Stimulated activated CD8-positive, alpha-beta memory T cell treated with anti-CD3 and anti-CD28 coated beads, Interleukin-15, amount 100 ng/mL, for 4 hours (primary cell): Measurements from ENCODE around the gene DNLZ.

ENCODE experiments used
- DNase-seq, 2 donors: peaks; one replicate each; pipeline ENCODE4 v3.0.0-alpha.2; 2020; ENCODE audit warnings: low read depth in 2 of 2

Gene DNLZ

GRCh38 chr9:136396219-136396515 is 32.6 kb upstream of the DNLZ start:
- no peak for DNase-seq

DNA sequence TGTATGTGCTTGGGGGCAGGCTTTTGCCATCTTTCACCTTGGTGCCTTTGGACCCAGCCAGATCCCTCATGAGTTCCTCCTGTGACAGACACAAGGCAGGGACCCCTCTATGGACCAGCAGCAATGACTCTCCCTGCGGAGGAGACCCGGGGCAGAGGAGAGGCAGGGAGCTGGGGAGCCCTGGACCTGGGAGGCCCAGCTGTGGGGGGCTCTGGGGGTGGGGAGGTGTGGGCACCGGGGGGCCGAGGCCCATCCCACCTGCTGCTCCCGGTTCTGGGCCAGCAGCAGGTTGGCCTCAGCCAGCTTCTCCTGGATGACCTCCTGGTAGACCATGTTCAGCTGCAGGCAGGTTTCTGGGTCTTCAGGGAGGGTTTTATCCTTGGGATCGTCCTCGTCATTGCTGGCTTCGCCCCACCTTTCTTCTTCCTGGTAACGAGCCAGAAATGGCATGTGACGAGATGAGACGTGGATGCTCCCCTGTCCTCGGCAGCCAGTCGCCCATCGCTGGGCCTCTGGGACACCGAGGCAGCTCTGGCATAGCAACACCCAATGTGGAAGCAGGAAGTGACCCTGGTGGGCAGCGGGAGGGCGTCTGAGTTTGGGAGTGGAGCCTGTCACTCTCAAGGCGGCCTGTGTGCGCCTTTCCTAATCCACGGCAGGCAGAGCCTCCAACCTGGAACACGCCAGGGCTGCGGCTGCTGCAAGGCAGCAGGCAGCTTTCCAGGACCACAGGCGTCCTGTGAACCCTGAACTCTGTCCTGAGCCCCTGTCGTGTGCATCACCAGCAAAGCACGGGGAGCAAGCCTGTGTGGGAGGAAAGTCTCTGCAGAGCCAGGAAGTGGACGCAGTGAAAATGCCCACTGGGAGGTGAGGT is 32.0 kb upstream of the DNLZ start:
- DNase-seq: no peak

- no peak for DNase-seq
Observed at GRCh38 chr9:136395020-136395340, 31.4 kb upstream of the DNLZ start.

DNA sequence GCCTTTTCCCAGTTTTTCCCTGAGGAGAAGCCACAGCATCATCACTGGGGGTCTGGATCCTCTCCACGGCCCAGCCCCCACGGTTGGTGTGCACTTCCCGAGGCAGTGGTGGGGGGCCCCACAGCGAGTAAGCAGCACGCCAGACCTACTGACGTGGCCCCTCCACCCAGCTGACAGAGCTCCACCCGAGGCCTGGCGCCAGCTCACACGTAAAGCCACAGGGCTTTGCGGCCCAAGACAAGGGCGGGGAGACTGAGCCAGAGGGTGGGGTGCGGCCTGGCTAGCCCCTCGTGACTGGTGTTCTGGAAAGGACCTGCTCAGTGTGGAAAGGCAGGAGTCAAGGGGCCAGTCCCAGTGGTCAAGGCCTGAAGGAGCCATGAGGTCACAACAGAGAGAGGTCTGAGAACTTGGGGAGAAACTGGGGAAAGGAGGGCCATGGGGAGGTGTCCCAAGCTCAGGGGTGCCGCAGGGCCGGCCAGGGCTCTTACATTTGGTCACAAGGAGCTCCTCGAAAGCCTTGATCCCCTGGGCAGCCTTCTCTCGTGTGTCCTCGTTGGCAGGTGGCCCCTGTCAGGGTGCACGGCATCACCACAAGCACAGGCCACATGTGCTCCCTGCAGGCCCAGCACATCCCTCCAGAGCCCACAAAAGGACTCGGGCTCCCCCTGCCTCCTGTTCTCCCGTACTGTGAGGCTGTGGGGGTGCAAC is 30.9 kb upstream of the DNLZ start:
- no peak for DNase-seq

DNA sequence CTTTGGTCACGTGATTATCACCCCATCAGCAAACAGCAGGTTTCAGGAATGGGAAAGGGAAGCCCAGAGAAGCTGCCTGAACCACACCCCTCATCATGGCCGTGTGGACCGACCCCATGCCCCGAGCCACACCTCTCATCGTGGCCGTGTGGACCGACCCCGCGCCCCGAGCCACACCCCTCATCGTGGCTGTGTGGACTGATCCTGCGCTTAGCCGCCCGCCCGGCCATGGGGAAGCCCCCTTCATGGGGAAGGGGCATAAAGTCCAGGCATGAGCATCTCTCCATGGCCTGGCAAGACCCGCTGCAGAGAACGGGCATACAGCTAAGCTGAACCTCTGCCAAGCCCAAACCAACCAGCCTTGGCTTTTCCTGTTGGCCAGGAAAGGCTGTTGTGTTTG is 30.0 kb upstream of the DNLZ start:
- DNase-seq: no peak

DNA sequence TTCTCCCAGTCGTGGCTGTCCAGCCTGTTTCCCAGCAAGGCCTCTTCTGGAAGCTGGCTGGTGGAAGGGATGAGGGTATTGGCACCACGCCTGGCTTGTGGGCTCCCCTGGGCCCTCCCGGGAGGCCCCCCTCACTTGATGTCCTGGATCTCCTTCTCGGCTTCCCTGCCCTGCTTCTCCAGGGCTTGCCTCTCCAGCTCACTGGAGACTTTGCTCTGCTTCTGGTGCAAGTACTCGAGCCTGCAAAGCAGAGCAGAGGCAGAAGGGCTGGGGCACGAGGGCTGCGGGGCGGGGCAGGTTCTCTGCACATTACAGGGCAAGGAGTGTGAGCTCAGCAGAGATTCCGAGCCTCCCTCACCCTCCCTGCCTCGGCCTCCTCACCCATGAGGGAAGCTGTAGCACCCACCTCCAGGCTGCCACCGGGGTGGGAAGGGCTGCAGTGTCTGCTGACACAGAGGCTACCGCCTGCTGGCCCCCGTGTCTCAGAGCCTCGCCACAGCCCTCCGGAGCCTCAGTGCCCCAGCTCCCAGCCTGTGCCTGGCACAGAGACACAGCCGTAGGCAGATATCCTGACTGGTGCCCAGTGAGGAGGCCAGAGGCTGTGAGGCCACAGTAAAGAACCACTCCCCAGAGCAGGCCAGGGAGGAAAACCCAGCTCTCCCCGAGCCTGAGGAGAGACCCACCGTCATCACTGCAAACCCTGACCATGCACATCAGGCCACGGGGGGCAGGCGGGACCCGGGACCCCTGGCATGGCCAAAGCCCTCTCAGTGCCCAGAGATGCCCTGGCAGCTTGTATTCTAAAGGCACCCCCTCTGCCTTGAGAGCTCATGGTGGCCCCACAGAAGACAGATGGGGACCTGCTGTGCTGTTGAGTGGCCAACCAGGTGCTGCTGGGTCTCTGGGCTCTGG is 29.2 kb upstream of the DNLZ start:
- DNase-seq: no peak

- no peak for DNase-seq
Observed at GRCh38 chr9:136391737-136392537, 28.4 kb upstream of the DNLZ start.

GRCh38 chr9:136389396-136389795 is 25.9 kb upstream of the DNLZ start:
- DNase-seq: no peak

- no peak for DNase-seq
Observed at GRCh38 chr9:136387217-136387616, 23.7 kb upstream of the DNLZ start.

DNA sequence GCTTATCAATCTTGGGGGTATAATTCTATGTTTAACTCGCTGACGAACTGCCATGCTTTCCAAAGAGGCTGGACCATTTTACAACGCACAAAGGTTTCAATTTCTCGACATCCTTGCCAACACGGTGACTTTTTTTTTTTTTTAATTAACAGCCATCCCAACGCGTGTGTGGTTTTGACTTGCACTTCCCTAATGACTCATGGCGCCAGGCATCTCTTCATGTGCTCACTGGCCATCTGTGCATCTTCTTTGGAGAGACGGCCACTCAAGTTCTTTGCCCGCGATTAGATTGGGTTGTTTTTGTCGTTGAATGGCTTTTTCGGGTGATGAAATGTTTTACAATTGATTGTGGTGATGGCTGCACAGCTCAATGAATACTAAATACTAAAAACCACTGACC is 22.5 kb upstream of the DNLZ start:
- no peak for DNase-seq

- no peak for DNase-seq
Observed at GRCh38 chr9:136385015-136385414, 21.5 kb upstream of the DNLZ start.

DNA sequence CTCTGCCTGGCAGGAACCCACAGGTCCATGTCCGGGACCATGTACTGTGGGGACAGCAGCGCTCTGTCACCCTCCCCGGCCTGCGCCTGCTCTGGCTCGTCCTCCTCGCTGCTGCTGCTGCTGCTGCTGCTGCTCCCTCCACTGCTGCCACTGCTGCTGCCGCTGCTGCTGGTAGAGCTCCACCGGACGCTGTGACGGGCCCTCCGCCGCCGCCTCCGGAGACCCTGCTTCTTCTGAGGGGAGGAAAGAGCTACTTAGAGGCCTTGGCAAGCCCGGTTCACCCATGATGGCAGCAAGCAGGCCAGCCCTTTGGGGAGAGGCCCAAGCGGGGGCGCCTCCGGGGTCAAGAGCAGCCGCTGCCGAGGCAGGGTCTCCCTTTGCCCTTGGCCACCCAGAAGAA is 19.9 kb upstream of the DNLZ start:
- no peak for DNase-seq

DNA sequence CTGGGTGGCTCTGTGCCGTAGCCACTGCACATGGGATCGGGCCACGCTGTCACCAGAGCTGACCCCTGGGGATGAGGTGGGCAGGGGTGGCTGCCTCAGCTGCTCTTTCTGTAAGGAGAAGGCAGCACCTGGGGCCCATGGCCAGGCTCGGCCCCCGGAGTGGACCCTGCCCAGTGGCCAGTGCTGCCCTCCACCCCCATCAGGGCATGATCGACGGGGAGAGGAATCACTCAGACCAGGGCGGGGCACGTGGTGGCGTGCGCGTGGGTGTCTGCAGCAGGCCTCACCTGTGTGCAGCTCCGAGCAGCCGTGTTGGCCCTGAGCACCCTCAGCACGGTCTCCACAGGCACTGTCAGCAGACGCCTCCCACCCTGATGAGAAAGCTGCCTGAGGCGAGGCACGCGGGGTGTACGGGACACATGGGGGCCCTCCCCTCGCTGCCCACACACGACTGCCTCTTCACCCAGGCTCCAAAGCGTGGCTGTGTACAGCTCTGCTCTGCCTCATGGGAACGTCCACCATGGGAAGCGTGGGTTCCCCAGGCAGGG is 18.5 kb upstream of the DNLZ start:
- no peak for DNase-seq

DNA sequence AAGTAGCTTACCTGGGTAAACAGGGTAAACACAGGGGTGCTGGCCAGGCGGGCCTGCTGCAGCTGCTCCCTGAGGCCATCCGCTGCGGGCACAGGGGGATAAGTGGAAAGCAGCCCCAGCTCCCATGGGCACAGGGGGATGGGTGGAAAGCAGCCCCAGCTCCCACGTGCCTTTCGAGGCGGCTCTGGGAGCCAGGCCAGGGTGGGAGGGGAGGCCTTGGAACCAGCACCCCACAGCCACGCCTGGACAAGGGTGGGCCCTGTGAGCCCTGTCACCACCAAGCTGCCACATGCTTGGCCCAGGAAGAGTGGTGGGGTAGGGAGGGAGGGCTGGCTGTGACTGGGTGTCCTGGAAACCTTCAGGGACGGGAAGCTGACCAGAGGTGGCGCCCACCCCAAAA is 17.8 kb upstream of the DNLZ start:
- no peak for DNase-seq

GRCh38 chr9:136380381-136380780 is 16.8 kb upstream of the DNLZ start:
- no peak for DNase-seq

DNA sequence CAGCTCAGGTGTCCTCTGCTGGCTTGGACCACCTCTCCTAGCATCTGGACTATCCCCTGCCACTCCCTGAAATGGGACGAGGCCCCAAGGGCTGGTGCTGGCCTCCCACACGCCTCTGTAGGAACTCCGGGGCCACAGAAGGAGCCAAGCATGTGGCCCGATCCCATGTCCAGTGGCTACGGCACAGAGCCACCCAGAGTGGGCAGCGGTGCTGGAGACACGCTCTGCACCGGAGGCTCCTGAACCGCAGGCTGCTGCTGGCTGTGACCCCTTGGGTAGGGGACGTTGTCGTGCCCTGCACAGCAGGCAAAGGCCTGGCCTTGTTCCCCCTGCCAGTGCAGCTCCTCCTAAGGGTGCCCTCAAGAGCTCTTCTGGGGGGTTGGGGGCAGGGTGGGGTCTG is 16.3 kb upstream of the DNLZ start:
- no peak for DNase-seq

- DNase-seq: no peak
Observed at GRCh38 chr9:136379401-136379800, 15.9 kb upstream of the DNLZ start.

DNA sequence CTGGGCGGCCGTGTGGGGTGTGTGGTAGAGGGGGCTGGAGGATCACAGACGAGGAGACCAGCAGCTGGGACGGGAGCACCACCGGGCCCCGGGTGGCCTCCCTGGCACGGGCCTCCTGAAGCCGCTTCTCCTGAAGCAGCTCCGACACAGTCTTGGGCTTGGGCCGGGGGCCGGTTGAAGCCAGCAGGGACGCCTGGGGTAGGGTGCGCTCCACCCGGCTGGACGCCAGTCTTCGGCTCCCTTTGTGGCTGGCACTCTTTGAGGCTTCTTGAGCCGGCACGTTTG is 15.4 kb upstream of the DNLZ start:
- DNase-seq: no peak

- DNase-seq: no peak
Observed at GRCh38 chr9:136378170-136379002, 14.8 kb upstream of the DNLZ start.

GRCh38 chr9:136377341-136378169 is 14.0 kb upstream of the DNLZ start:
- no peak for DNase-seq
